NCI-H510A treated with DMSO at 0.1 percent for 48 hours (cell line): ENCODE data around the gene ITGB4.

Experiments
- DNase-seq: peaks from one replicate; lab custom pipeline; 2025; lab: John Stamatoyannopoulos, UW

The ITGB4 gene

DNA sequence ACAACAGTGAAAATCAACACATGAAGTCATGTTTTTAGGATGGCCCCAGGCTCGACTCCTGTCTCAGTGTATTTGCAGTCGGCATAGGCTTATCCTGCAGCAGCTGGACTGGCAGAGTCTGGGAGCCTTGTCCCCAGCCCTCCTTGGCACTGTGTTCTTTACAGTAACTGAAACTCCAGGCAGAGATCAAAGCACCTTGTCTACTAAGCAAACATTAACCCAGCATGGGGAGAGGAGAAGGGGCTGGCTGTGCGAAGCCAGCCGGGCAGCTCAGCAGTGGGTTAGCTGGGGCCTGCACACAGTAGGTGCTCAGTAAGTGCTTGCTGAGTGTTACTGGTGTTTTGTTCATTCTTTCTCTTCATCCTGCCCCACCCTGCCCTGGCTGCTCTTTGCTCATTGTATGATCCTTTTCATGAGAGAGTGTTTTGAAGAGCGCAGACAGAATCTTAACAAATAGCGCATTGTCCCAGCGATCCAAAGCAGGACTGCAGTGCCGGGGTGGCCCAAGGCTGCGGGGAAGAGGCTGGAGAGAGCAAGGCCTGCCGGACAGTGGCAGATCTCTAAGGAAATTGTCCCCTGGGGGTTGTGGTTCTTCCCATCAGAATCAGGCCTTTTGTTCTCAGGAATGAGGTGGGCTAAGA lies 23.5 kb upstream of the ITGB4 start:
- DNase-seq, result no peak

DNA sequence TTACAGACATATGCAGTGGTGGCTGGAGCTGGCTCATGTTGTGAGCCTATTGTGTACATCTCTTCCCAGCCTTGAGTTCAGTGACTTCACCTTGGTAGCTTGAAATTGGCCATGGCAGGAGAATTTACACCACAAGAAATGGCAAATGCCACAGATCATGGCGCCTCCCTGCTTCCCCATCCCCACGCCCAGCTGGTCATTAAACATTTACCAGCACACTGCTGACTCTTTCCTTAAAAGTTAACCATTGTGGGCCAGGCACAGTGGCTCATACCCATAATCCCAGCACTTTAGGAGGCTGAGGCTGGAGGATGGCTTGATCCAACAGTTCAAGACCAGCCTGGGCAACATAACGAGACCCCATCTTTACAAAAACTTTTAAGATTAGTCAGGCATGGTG lies 22.6 kb upstream of the ITGB4 start:
- no peak for DNase-seq

DNA sequence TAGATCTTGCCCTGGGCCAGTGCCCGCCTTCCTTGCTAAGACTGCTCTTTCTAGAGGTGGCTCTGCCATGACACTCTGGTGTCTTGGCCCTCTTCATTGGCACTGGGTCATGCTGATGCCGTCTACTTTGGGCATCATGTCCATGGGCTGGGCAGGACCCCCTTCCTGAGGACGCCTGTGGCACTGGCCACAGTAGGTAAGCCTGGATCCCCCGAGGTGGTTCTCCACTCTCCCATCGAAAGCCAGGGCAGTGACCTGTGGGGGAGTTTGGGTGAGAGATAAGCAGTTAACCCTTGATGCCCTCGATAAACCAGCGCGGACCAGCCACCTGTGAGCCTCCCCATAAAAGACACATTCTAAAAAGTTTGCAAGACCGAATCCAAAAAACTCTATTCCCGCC lies 20.0 kb upstream of the ITGB4 start:
- DNase-seq, result no peak

DNA sequence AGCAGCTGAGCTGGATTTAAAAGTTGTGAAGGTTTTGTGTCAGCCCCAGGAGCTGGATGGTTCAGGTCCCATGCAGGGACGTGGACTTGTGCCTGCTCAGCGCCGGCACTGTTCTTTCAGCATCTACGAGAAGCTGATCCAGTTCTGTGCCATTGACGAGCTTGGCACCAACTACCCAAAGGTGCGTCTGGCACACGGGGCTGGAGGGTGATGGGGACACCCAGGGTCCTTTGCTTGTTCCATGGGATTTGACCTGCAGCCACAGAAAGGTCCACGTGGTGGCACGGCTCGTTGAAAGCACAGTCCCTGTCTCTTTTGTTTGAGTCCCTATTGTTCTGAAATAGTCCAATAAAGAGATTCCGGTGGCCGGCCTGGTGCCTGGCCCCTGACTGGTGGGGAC lies 18.1 kb upstream of the ITGB4 start:
- no peak for DNase-seq

DNA sequence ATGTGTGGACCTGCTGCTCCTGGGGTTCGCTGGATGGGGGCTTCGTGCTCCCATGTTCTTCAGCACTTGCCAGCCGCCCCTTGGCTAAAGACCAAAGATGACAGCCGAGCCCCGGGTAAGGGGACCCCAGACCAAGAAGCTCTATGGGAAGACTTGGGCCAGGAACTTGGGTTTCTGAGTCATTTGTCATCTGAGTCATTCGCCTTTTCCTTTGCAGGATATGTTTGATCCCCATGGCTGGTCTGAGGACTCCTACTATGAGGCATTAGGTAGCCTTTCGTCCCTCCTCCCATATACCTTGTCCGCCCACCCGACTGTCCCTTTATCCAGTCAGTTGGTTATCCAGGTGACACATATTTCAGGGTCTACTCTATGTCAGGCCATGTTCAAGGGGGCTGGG lies 17.7 kb upstream of the ITGB4 start:
- no peak for DNase-seq

DNA sequence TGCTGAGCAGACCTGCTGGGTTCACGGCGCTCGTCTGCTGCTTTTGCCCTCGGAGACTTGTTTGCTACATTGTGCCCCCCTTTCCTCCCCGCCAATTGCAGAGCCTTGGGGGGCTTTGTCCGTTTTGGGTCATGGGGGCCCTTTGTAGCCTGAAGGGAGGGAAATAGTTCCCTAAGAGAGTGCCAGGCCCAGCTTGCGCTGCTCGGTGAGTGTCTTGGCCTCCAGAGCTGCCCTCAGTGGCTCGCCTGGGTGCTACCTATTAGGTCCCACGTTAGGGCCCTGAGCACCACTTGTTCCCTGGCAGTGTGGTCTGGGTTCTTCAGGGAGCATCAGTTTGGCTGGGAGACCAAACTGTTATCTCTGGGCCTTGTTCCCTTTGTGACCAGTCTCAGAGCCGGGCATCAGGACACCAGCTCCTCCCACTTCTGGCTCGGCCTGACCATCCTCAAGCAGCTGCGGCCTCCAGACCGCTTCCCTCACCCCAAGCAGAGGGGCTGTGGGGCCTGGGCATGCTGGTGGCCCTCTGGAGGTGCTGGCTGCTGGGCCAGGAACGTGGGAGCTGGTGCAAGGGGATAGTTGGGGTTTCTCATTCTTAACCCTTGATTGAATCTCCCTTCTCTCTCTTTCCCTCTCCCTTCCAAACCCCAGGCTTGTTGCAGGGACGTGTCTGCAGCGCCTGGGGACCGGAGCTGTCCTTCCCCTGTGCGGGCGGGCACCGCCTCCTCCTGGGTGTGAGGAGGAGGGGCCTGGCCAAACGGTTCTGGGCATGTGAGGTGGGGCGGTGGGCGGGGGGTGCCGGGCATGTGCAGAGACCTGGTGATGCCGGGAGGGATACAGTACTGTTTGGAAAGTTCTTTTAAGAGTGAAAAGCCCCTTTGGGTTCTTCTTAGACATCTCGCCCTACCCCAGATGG lies 16.0 kb upstream of the ITGB4 start:
- DNase-seq, result no peak

DNA sequence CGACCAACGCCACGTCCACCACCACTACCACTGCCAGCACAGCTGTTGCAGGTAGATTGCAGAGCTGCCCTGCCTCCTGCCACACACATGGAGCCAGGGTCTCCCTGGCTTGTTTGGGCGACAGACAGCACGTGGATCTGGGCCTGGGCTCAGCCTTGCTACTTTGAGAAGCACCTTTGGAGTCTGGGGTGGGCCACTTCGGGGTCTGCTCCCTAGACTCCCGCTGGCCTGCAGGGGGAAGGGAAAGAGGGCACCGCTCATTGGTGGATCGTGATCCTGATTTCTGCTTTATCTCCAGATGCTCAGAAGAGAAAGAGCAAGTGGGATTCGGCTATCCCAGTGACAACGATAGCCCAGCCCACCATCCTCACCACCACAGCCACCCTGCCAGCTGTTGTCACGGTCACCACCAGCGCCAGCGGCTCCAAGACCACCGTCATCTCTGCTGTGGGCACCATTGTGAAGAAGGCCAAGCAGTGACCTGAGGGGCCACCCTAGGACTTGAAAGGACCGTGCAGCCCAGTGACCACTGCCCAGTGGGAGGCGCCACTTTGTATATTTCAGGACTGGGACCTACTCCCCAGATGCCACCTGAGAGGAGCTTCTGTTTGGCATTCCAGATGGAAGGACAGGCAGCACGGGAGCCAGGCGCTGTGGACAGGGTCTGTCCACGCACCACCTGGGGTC lies 15.1 kb upstream of the ITGB4 start:
- no peak for DNase-seq

- no peak for DNase-seq
Measured at GRCh38 chr17:75707079-75707571, 14.1 kb upstream of the ITGB4 start.

- DNase-seq, result no peak
Measured at GRCh38 chr17:75712446-75712845, 8.8 kb upstream of the ITGB4 start.

DNA sequence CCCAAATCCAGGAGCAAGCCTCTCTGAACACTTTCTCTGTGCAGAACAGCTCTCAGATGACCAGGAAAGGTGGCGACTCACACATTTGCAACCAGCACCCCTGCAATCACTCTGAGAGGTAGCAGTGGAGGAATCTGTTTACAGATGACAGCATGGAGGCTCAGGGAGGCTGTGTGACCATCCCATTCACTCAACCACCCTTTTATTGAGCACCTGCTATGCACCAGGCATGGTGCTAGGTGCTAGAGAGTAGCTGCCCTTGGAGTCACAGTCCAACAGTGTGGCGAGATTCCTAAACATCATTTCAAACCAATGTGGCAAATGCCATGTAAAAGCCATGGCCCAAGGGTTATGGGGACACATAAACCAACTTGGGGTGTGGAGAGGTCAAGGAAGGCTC lies 1.5 kb upstream of the ITGB4 start:
- no peak for DNase-seq

DNA sequence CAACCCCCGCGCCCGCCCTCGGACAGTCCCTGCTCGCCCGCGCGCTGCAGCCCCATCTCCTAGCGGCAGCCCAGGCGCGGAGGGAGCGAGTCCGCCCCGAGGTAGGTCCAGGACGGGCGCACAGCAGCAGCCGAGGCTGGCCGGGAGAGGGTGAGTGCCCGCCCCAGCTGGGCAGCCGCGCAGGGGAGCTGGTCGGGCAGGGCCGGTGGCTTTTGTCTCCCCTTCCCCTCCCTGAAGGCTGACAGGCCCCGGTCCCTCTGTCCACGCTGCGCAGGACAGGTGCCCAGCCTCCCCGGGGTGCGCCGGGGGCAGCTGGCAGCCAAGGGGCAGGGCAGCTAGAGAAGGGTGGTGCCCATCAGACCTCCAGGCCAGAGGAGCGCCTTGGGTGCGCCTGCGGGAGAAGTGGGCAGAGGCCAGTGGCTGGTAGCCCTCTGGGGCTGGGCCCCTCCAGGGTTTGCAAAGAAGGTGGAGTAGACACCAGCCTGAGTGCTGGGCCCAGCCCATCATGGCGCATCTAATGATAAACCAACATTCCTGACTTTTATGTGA lies 278 bp downstream of the ITGB4 start:
- DNase-seq, result no peak

GRCh38 chr17:75722076-75722475 lies 817 bp downstream of the ITGB4 start:
- DNase-seq, result no peak

DNA sequence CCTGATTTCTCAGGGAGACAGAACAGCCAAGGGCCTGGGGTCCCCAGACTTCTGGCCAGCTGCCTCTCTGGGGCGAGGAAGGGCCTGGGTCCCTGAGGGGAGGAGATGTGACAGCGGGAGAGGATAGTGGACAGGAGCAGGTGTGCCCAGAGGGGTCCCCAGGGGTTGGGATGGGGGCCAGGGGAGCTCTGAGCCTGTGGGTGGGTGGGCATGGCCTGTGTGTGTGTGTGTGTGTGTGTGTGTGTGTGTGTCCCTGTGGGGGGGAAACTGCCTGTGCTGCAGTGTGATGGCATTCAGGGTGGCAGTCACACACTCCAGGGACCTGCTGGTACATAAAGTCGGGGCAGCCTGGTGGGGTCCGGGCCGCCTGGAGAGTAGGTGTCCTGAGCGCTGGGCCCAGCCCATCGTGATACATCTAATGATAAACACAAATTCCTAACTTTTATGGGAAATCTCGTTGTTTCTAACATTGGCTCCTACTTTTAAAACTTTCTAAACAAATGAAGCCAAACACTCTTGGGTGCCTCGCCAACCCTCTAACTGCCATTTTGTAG lies 1.4 kb downstream of the ITGB4 start:
- no peak for DNase-seq

GRCh38 chr17:75723171-75723930 lies 2.1 kb downstream of the ITGB4 start:
- DNase-seq, result no peak

- DNase-seq, result no peak
Measured at GRCh38 chr17:75724016-75725003, 3.1 kb downstream of the ITGB4 start.

- no peak for DNase-seq
Measured at GRCh38 chr17:75725504-75725903, 4.2 kb downstream of the ITGB4 start.

- no peak for DNase-seq
Measured at GRCh38 chr17:75727391-75727790, 6.1 kb downstream of the ITGB4 start.

- no peak for DNase-seq
Measured at GRCh38 chr17:75729351-75729750, 8.1 kb downstream of the ITGB4 start.

DNA sequence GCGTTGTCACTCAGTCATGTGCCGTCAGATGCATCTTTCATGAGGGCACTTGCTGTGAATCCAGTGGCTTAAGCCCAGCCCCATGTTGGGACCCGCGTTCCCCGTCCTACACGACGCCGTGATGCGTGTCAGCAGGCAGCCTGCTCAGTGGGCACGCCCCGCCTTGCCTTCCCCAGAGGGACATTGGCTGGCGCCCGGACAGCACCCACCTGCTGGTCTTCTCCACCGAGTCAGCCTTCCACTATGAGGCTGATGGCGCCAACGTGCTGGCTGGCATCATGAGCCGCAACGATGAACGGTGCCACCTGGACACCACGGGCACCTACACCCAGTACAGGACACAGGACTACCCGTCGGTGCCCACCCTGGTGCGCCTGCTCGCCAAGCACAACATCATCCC lies 8.8 kb downstream of the ITGB4 start:
- DNase-seq, result no peak

GRCh38 chr17:75731086-75731715 lies 9.9 kb downstream of the ITGB4 start:
- no peak for DNase-seq
